Glutamatergic neuron (in vitro differentiated cells): ENCODE measurements around the gene KRT33A. TPM values are rescaled to one million over a fixed set of nuclear protein-coding genes. Genes with fewer than 3 reads are reported as not detected.

Experiments
- DNase-seq: peaks from one replicate; pipeline ENCODE4 v3.0.0; 2022
- H3K27ac Mint-ChIP-seq: one replicate; pipeline ENCODE4 v1.8.0; 2020; ENCODE audit warnings: mild to moderate bottlenecking, mixed read lengths, inconsistent platforms; ENCODE audit not compliant: unreplicated experiment
- H3K27me3 Mint-ChIP-seq: one replicate; pipeline ENCODE4 v1.8.0; 2020; ENCODE audit warnings: mild to moderate bottlenecking, moderate library complexity, mixed read lengths, inconsistent platforms; ENCODE audit not compliant: unreplicated experiment
- H3K36me3 Mint-ChIP-seq: one replicate; pipeline ENCODE4 v1.8.0; 2020; ENCODE audit warnings: mild to moderate bottlenecking, mixed read lengths, inconsistent platforms; ENCODE audit not compliant: unreplicated experiment
- H3K4me1 Mint-ChIP-seq: one replicate; pipeline ENCODE4 v1.8.0; 2020; ENCODE audit warnings: mild to moderate bottlenecking, low read depth, mixed read lengths, inconsistent platforms; ENCODE audit not compliant: unreplicated experiment
- H3K4me3 Mint-ChIP-seq: one replicate; pipeline ENCODE4 v1.8.0; 2020; ENCODE audit warnings: mild to moderate bottlenecking, mixed read lengths, inconsistent platforms; ENCODE audit not compliant: unreplicated experiment
- H3K9me3 Mint-ChIP-seq: one replicate; pipeline ENCODE4 v1.8.0; 2020; ENCODE audit warnings: mild to moderate bottlenecking, moderate library complexity, mixed read lengths, inconsistent platforms; ENCODE audit not compliant: unreplicated experiment
- total RNA-seq: library from RNA; stranded (reverse); fragmentation: NEBNext Ultra II Directional; extraction: Animal tissue kit (Norgen Biotek cat#: 25700); gene quantifications from one replicate; pipeline ENCODE4 v1.2.1, GENCODE V29; 2021; ENCODE audit not compliant: unreplicated experiment
- TF ChIP-seq, protein P1 (sequence below): fragments of 200-600 bp; sonication (generic); IDR thresholded peaks from one replicate; pipeline ENCODE4 v1.5.0; 2021; ENCODE audit not compliant: partially characterized antibody, unreplicated experiment

KRT33A gene
- total RNA-seq, 1 donor from 2014 or later, result not detected

DNA sequence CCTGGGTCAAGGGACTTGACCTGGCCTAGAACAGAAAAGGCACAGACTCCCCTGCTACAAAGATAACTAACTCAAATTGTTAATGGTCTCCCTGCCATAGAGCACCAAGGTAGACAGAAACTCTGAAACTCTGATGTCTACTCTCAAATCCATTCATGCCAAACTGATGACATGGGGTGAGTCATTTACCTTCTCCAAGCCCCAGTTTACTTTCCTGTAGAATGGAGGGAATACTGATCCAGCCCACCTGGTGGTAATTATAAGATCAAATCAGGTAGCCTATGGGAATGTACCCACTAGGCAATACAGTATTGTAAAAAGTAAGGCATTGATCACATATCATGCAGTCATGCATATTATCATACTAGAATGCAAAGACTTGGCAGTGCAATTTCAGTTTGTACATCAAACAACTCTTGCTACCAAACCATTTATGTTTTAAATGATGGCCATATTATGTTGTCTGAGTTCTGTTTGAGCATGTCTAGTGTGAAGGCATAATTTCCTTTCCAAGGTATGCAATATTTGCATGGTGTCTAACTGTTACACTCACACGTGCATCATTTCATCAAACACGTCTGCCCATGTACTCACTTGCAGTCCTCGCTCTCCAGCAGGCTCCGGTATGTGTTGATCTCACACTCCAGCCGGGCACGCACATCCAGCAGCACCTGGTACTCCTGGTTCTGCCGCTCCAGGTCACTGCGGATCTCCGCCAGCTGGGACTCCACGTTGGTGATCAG, 43.8 kb upstream of the KRT33A start:
- Mint-ChIP-seq H3K27ac (no peak overlapping the region), H3K36me3 (no peaks in the 10 kb centered on the region), H3K9me3 (peaks cover 4% of the 10 kb centered on the region), H3K27me3 (peaks cover 5% of the 10 kb centered on the region), H3K4me1 (no peaks in the 10 kb centered on the region), H3K4me3 (no peak overlapping the region)
- TF ChIP-seq, protein P1, sequence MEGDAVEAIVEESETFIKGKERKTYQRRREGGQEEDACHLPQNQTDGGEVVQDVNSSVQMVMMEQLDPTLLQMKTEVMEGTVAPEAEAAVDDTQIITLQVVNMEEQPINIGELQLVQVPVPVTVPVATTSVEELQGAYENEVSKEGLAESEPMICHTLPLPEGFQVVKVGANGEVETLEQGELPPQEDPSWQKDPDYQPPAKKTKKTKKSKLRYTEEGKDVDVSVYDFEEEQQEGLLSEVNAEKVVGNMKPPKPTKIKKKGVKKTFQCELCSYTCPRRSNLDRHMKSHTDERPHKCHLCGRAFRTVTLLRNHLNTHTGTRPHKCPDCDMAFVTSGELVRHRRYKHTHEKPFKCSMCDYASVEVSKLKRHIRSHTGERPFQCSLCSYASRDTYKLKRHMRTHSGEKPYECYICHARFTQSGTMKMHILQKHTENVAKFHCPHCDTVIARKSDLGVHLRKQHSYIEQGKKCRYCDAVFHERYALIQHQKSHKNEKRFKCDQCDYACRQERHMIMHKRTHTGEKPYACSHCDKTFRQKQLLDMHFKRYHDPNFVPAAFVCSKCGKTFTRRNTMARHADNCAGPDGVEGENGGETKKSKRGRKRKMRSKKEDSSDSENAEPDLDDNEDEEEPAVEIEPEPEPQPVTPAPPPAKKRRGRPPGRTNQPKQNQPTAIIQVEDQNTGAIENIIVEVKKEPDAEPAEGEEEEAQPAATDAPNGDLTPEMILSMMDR, result no peak
- no peak for DNase-seq

DNA sequence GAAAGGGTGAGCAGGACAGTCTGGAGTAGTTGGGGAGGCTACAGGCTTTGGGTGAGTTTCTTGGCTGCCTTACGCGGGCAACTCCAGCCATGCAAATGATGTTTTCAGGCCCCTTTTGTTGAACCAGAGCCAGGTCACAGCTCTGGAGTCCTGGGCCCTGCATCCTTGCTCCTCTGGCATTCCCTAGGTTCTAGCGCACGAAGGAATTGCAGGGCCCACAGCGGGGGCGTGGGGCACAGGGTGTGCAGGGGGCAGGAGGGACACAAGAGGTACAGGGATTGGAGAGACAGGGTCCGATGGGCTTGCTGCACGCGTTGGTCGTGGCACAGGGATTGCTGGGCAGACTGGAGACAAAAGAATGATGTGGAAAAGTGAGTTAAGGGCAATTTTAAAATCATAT, 43.2 kb upstream of the KRT33A start:
- TF ChIP-seq, protein P1, result no peak
- Mint-ChIP-seq H3K27ac (no peak overlapping the region), H3K4me1 (no peaks in the 10 kb centered on the region), H3K36me3 (no peaks in the 10 kb centered on the region), H3K27me3 (peaks cover 5% of the 10 kb centered on the region), H3K4me3 (no peak overlapping the region), H3K9me3 (peaks cover 4% of the 10 kb centered on the region)
- DNase-seq, result no peak

DNA sequence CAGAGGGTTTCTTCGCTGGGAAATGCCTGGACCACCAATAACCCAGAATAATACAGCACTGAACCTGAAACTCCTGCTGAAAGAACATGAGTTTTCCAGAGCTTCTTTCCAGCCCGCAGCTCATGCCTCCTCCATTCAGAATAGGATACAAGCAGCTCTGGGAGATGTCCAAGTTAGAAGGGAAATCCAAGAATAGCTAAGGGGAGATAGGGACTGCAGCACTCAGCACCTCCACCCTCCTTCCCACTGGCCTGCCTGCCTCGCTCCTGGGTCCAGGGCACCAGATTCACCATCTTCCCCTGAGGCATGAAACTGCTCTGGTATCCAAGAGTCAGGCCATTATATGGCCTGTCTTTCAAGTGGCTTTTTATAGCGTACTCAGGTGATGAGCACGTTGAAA, 42.7 kb upstream of the KRT33A start:
- H3K27me3 Mint-ChIP-seq, result peaks cover 5% of the 10 kb centered on the region
- no peaks in the 10 kb centered on the region for H3K36me3 Mint-ChIP-seq
- no peak overlapping the region for H3K27ac Mint-ChIP-seq
- TF ChIP-seq, protein P1, result no peak
- DNase-seq, result no peak
- peaks cover 4% of the 10 kb centered on the region for H3K9me3 Mint-ChIP-seq
- H3K4me3 Mint-ChIP-seq, result no peak overlapping the region
- no peaks in the 10 kb centered on the region for H3K4me1 Mint-ChIP-seq

DNA sequence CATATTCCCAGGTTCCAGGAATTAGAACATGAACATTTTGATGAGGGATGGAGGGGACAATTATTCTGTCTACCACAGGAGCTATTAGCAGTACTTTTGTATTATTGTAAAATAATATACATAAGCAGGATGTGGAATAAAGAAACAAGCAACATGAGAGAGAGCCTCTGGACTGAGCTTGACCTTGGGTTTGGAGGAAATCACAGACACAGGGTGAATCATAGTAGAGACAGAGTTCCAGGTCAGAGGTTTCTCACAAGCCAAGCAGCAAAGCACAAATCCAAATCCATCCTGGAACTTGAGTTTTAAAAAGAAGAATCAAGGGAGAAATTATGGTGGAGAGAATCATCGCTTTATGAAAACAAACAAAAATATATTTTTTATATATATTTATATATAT, 41.6 kb upstream of the KRT33A start:
- H3K9me3 Mint-ChIP-seq, result peaks cover 4% of the 10 kb centered on the region
- no peak for DNase-seq
- TF ChIP-seq, protein P1, result no peak
- H3K4me3 Mint-ChIP-seq, result no peak overlapping the region
- H3K27ac Mint-ChIP-seq, result no peak overlapping the region
- no peaks in the 10 kb centered on the region for H3K4me1 Mint-ChIP-seq
- H3K27me3 Mint-ChIP-seq, result peaks cover 5% of the 10 kb centered on the region
- no peaks in the 10 kb centered on the region for H3K36me3 Mint-ChIP-seq

DNA sequence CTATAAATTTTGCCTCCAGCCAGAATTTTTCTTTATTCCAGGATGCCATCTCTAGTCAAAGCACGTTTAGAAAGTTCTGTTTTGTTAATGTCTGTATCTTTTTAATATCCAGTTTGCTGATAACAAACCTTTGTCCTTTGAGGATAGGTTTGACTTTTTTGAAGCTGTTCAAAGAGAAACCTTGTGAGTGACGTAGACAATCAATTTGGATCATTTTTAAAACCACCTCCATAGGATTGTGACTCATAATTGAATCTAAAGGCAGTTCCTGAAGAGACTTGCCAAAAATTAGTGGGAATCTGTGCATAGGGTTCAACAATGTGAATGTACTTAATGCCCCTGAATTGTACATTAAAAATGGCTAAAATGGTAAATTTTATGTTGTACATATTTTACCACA, 40.9 kb upstream of the KRT33A start:
- Mint-ChIP-seq H3K36me3 (peaks cover 3% of the 10 kb centered on the region), H3K4me3 (no peak overlapping the region), H3K9me3 (peaks cover 6% of the 10 kb centered on the region), H3K27ac (no peak overlapping the region), H3K27me3 (peaks cover 5% of the 10 kb centered on the region), H3K4me1 (no peaks in the 10 kb centered on the region)
- TF ChIP-seq, protein P1, result no peak
- no peak for DNase-seq
